Measurements from ENCODE around the gene DHCR24. TPM values are rescaled to one million over a fixed set of nuclear protein-coding genes. Genes with fewer than 3 reads are reported as not detected.

DHCR24 gene
- total RNA-seq, 1 donor from 2014 or later, result 168 TPM

DNA sequence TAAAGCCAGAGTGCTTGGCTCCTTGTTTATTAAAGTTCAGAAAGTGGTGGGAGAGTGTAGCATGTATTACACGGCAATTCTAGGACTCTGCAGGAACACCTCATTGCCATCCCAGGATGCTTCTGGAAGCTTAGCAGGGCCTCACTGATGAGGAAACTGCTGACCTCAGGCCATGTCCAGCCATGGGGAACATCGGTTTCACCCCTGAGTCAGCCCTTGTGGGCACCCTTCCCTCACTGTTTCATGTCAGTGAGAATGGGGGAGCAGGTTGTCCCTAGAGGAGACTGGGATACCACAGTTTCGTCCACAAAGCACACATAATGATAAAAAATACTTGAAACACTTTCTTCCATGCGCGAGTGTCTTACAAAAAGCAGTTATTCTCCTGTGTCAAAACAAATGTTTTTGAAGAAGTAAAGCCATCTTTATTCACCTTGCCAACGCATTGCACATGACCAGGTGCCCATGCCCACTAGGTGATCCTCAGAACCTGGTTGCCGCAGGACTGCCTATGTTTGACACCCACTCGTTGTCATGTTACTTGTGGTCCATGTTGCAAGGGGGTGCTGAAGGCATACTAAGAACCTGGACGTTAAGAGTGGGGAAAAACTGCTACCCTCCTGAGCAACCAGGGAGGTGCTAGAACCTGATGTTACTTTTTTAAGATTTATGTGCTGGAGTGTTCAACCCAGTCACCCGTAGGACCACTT is 44.6 kb downstream of the DHCR24 start:
- no peak overlapping the region for H3K9ac ChIP-seq (ENCODE audit: low read length)
- no peaks in the 10 kb centered on the region for H3K36me3 ChIP-seq (ENCODE audit: insufficient read depth, low read length)
- no peaks in the 10 kb centered on the region for H3K79me2 ChIP-seq (ENCODE audit: insufficient read depth, low read length)
- no peaks in the 10 kb centered on the region for H3K27me3 ChIP-seq (ENCODE audit: insufficient read depth, low read length)
- TF ChIP-seq, protein P1, sequence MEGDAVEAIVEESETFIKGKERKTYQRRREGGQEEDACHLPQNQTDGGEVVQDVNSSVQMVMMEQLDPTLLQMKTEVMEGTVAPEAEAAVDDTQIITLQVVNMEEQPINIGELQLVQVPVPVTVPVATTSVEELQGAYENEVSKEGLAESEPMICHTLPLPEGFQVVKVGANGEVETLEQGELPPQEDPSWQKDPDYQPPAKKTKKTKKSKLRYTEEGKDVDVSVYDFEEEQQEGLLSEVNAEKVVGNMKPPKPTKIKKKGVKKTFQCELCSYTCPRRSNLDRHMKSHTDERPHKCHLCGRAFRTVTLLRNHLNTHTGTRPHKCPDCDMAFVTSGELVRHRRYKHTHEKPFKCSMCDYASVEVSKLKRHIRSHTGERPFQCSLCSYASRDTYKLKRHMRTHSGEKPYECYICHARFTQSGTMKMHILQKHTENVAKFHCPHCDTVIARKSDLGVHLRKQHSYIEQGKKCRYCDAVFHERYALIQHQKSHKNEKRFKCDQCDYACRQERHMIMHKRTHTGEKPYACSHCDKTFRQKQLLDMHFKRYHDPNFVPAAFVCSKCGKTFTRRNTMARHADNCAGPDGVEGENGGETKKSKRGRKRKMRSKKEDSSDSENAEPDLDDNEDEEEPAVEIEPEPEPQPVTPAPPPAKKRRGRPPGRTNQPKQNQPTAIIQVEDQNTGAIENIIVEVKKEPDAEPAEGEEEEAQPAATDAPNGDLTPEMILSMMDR (IDR thresholded peaks at IDR 0.05; ENCODE audit: insufficient read depth, low read depth, low read length), result no peak
- TF ChIP-seq EZH2 (IDR thresholded peaks at IDR 0.05; ENCODE audit: insufficient read depth, low read length), result no peak
- H3K9me3 Mint-ChIP-seq (ENCODE audit: unreplicated experiment), result peaks cover 2% of the 10 kb centered on the region
- FAIRE-seq, result no peak
- no peaks in the 10 kb centered on the region for H3K9me3 ChIP-seq (ENCODE audit: insufficient read depth, low read depth, low read length)
- no peak overlapping the region for H3K4me3 Mint-ChIP-seq (ENCODE audit: unreplicated experiment)
- H3K4me2 ChIP-seq (ENCODE audit: low read length), result no peak overlapping the region
- H3K27ac ChIP-seq (ENCODE audit: low read depth, low read length), result no peak overlapping the region
- H4K20me1 ChIP-seq (ENCODE audit: insufficient read depth, low read length), result no peaks in the 10 kb centered on the region
- no peak overlapping the region for H3K4me3 ChIP-seq (ENCODE audit: insufficient read depth, low read depth, low read length)
- no peaks in the 10 kb centered on the region for H3K4me1 ChIP-seq (ENCODE audit: insufficient read depth, low read length)
- H2AFZ ChIP-seq (ENCODE audit: low read depth, low read length), result no peak overlapping the region
- DNase-seq (ENCODE audit: low read depth), result no peak
- H3K27ac Mint-ChIP-seq (ENCODE audit: unreplicated experiment), result no peak overlapping the region
- peaks cover 6% of the 10 kb centered on the region for H3K36me3 Mint-ChIP-seq (ENCODE audit: low read depth, unreplicated experiment)
- H3K27me3 Mint-ChIP-seq (ENCODE audit: low read depth, unreplicated experiment), result peaks cover 3% of the 10 kb centered on the region
- no peaks in the 10 kb centered on the region for H3K4me1 Mint-ChIP-seq (ENCODE audit: low read depth, unreplicated experiment)

DNA sequence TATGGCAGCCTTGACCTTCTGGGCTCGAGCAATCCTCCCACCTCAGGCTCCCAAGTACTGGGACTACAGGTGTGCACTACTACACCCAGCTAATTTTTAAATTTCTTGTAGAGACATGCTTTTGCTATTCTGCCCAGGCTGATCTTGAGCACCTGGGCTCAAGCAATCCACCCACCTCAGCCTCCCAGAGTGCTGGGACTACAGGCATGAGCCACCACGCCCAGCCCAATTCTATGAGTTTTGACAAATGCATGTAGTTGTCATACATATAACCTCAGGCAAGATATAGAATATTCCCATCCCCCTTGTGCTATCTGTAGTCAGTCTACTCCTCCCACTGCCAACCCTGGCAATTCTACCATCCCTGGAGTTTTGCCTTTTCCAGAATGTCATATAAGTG is 47.2 kb downstream of the DHCR24 start:
- Histone ChIP-seq H3K4me1 (ENCODE audit: insufficient read depth, low read length) (no peaks in the 10 kb centered on the region), H3K9ac (ENCODE audit: low read length) (no peak overlapping the region), H2AFZ (ENCODE audit: low read depth, low read length) (no peak overlapping the region), H3K4me2 (ENCODE audit: low read length) (no peak overlapping the region), H4K20me1 (ENCODE audit: insufficient read depth, low read length) (no peaks in the 10 kb centered on the region), H3K36me3 (ENCODE audit: insufficient read depth, low read length) (no peaks in the 10 kb centered on the region), H3K9me3 (ENCODE audit: insufficient read depth, low read depth, low read length) (no peaks in the 10 kb centered on the region), H3K27me3 (ENCODE audit: insufficient read depth, low read length) (no peaks in the 10 kb centered on the region), H3K27ac (ENCODE audit: low read depth, low read length) (no peak overlapping the region), H3K4me3 (ENCODE audit: insufficient read depth, low read depth, low read length) (no peak overlapping the region), H3K79me2 (ENCODE audit: insufficient read depth, low read length) (no peaks in the 10 kb centered on the region)
- H3K4me3 Mint-ChIP-seq (ENCODE audit: unreplicated experiment), result no peak overlapping the region
- H3K4me1 Mint-ChIP-seq (ENCODE audit: low read depth, unreplicated experiment), result no peaks in the 10 kb centered on the region
- peaks cover 21% of the 10 kb centered on the region for H3K27me3 Mint-ChIP-seq (ENCODE audit: low read depth, unreplicated experiment)
- peaks cover 2% of the 10 kb centered on the region for H3K36me3 Mint-ChIP-seq (ENCODE audit: low read depth, unreplicated experiment)
- DNase-seq (ENCODE audit: low read depth) (no peak), FAIRE-seq (no peak)
- H3K9me3 Mint-ChIP-seq (ENCODE audit: unreplicated experiment), result peaks cover 2% of the 10 kb centered on the region
- TF ChIP-seq, protein P1 (IDR thresholded peaks at IDR 0.05; ENCODE audit: insufficient read depth, low read depth, low read length), result no peak
- TF ChIP-seq EZH2 (IDR thresholded peaks at IDR 0.05; ENCODE audit: insufficient read depth, low read length), result no peak
- no peak overlapping the region for H3K27ac Mint-ChIP-seq (ENCODE audit: unreplicated experiment)

DNA sequence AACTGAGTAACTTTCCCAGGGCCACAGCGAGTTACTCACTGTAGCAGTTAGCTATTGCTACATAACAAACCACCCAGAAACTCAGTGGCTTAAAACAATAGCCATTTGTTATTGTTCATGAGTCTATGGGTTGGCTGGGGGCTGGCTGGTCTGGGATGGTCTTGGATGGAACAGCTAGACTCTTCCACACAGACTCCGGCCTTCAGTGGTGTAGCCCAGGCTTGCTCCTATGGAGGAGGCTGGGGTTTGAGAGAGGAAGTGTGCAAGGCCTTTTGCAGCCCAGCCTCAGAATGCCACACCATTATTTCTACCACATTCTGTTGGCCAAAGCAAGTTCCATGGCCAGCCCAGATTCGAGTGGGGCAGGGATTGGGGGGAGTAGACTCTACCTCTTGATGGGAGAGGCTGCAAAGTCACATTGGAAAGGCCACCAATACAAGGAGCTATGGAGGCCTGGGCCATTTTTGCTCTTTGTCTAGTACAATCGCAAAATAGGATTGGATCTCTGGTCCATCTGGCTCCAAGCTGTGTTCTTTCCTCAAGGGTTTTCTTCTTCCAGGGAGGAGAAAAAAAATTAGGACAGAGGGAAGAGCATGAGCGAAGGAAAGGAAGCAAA is 48.3 kb downstream of the DHCR24 start:
- H3K27me3 ChIP-seq (ENCODE audit: insufficient read depth, low read length), result no peaks in the 10 kb centered on the region
- no peaks in the 10 kb centered on the region for H3K9me3 ChIP-seq (ENCODE audit: insufficient read depth, low read depth, low read length)
- H3K4me1 ChIP-seq (ENCODE audit: insufficient read depth, low read length), result no peaks in the 10 kb centered on the region
- H2AFZ ChIP-seq (ENCODE audit: low read depth, low read length), result no peak overlapping the region
- H3K4me2 ChIP-seq (ENCODE audit: low read length), result no peak overlapping the region
- no peaks in the 10 kb centered on the region for H3K4me1 Mint-ChIP-seq (ENCODE audit: low read depth, unreplicated experiment)
- no peak overlapping the region for H3K9ac ChIP-seq (ENCODE audit: low read length)
- H3K27ac Mint-ChIP-seq (ENCODE audit: unreplicated experiment), result no peak overlapping the region
- H3K4me3 ChIP-seq (ENCODE audit: insufficient read depth, low read depth, low read length), result no peak overlapping the region
- peaks cover 2% of the 10 kb centered on the region for H3K9me3 Mint-ChIP-seq (ENCODE audit: unreplicated experiment)
- H3K36me3 Mint-ChIP-seq (ENCODE audit: low read depth, unreplicated experiment), result peaks cover 2% of the 10 kb centered on the region
- TF ChIP-seq, protein P1 (IDR thresholded peaks at IDR 0.05; ENCODE audit: insufficient read depth, low read depth, low read length), result no peak
- TF ChIP-seq EZH2 (IDR thresholded peaks at IDR 0.05; ENCODE audit: insufficient read depth, low read length), result no peak
- no peak overlapping the region for H3K4me3 Mint-ChIP-seq (ENCODE audit: unreplicated experiment)
- H3K27me3 Mint-ChIP-seq (ENCODE audit: low read depth, unreplicated experiment), result peaks cover 21% of the 10 kb centered on the region
- H3K79me2 ChIP-seq (ENCODE audit: insufficient read depth, low read length), result no peaks in the 10 kb centered on the region
- no peak overlapping the region for H3K27ac ChIP-seq (ENCODE audit: low read depth, low read length)
- no peaks in the 10 kb centered on the region for H3K36me3 ChIP-seq (ENCODE audit: insufficient read depth, low read length)
- DNase-seq (ENCODE audit: low read depth) (no peak), FAIRE-seq (no peak)
- no peaks in the 10 kb centered on the region for H4K20me1 ChIP-seq (ENCODE audit: insufficient read depth, low read length)

Measured in astrocyte (in vitro differentiated cells and primary cell).